Measurements from ENCODE around the gene CEP72. TPM values are rescaled to one million over a fixed set of nuclear protein-coding genes. Genes with fewer than 3 reads are reported as not detected.

CEP72 gene
- total RNA-seq, 1 donor from 2014 or later: 6.8 TPM

- no peak for TF ChIP-seq CTCF (IDR thresholded peaks at IDR 0.05; ENCODE audit: insufficient read depth, low read length, severe bottlenecking)
- no peak for DNase-seq (ENCODE audit: low read depth)
- FAIRE-seq: no peak
- peaks cover 7% of the 10 kb centered on the region for H3K36me3 ChIP-seq (ENCODE audit: control insufficient read depth, insufficient read depth, low read length)
- no peaks in the 10 kb centered on the region for H3K27me3 ChIP-seq (ENCODE audit: control insufficient read depth, insufficient read depth, low read length)
- H3K4me3 ChIP-seq (ENCODE audit: low read depth, low read length): no peak overlapping the region
These were observed 52.3 kb downstream of the CEP72 start for GRCh38 chr5:664343-664993.

- FAIRE-seq (no peak), DNase-seq (ENCODE audit: low read depth) (no peak)
- TF ChIP-seq CTCF (IDR thresholded peaks at IDR 0.05; ENCODE audit: insufficient read depth, low read length, severe bottlenecking): no peak
- Histone ChIP-seq H3K27me3 (ENCODE audit: control insufficient read depth, insufficient read depth, low read length) (no peaks in the 10 kb centered on the region), H3K36me3 (ENCODE audit: control insufficient read depth, insufficient read depth, low read length) (peaks cover 5% of the 10 kb centered on the region), H3K4me3 (ENCODE audit: low read depth, low read length) (no peak overlapping the region)
These were observed 52.8 kb downstream of the CEP72 start for GRCh38 chr5:664994-665360.

- Histone ChIP-seq H3K27me3 (ENCODE audit: control insufficient read depth, insufficient read depth, low read length) (no peaks in the 10 kb centered on the region), H3K4me3 (ENCODE audit: low read depth, low read length) (no peak overlapping the region), H3K36me3 (ENCODE audit: control insufficient read depth, insufficient read depth, low read length) (peaks cover 5% of the 10 kb centered on the region)
- no peak for FAIRE-seq
- no peak for DNase-seq (ENCODE audit: low read depth)
- TF ChIP-seq CTCF (IDR thresholded peaks at IDR 0.05; ENCODE audit: insufficient read depth, low read length, severe bottlenecking): no peak
These were observed 53.4 kb downstream of the CEP72 start for GRCh38 chr5:665541-665955.

DNA sequence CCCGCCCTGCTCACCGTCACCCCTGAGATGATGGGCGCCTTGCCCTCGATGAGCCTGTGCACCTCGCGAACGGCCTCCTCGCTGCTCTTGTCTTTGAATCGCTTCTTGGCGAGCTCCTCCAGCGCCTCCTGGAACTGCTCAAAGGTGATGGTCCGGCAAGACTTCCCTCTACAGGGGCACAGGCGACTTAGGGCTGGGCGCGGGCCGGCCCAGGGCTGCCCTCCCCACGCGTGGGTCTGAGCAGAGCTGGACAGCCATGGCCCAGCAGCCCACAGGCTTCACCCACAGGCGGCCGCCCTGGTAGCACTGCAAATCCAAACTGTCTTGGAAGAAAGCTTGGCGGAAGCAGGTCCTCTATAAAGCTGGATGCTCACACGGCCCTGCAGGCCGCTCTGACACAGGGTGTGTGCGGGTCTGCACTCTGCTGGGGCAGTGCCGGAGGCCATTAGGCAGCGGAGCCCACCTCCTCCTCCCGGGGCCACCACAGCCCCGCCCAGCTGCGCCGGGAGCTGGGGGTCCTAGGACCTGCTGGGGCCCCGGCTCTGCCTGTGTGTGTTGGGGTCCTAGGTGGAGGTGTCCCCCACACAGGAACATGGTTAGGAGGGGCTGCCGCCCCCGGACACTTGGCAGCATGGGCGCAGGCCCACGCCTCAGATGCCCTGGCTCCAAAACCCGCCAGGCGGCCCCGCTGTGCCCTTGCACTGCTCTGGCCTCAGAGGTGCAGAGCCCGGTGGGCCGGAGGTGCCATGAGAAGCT is 54.0 kb downstream of the CEP72 start:
- Histone ChIP-seq H3K36me3 (ENCODE audit: control insufficient read depth, insufficient read depth, low read length) (peaks cover 5% of the 10 kb centered on the region), H3K4me3 (ENCODE audit: low read depth, low read length) (no peak overlapping the region), H3K27me3 (ENCODE audit: control insufficient read depth, insufficient read depth, low read length) (no peaks in the 10 kb centered on the region)
- no peak for TF ChIP-seq CTCF (IDR thresholded peaks at IDR 0.05; ENCODE audit: insufficient read depth, low read length, severe bottlenecking)
- DNase-seq (ENCODE audit: low read depth) (no peak), FAIRE-seq (no peak)

DNA sequence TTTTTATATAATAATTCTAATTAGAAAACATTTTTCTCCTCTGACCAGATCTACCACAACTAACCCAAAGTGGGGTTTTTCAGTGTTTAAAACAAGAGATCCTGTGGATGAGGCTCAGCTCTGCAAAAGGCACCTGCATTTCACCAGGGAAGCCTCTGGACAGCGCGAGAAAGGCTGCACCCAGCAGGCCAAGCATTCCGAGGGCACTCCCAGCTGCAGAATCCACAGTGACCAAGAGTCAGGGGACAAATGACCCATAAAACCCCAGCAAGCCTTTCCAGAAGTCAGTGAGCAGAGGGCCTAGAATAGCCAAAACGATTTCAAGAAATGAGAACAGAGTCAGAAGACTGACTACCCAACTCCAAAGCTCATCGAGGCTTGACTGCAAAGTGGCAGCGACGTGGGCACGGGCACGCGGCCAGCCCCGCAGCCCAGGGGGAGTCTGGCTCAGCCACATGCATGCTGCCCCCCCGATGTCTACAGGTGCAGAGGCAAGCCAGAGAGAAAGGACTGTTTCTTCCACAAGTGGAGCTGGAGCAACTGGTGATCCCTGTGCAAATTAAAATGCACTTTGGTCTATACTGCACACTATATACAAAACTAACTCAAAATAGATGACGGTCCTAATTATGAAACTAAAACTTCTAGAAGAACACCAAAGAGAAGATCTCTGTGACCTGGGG is 54.8 kb downstream of the CEP72 start:
- H3K4me3 ChIP-seq (ENCODE audit: low read depth, low read length): no peak overlapping the region
- no peak for DNase-seq (ENCODE audit: low read depth)
- no peak for FAIRE-seq
- peaks cover 5% of the 10 kb centered on the region for H3K36me3 ChIP-seq (ENCODE audit: control insufficient read depth, insufficient read depth, low read length)
- TF ChIP-seq CTCF (IDR thresholded peaks at IDR 0.05; ENCODE audit: insufficient read depth, low read length, severe bottlenecking): no peak
- no peaks in the 10 kb centered on the region for H3K27me3 ChIP-seq (ENCODE audit: control insufficient read depth, insufficient read depth, low read length)

Measured in bronchial epithelial cell (primary cell).